Spleen (tissue), 11 donors: ENCODE results near the gene RPS6KA2. TPM values are rescaled to one million over a fixed set of nuclear protein-coding genes. Genes with fewer than 3 reads are reported as not detected.

ENCODE experiments used
- DNase-seq: peaks from one replicate; pipeline ENCODE4 v3.0.0-alpha.2; 2020
- H3K27ac ChIP-seq, 8 donors: fragments of 200-600 bp; sonication (generic) in 7 of 8; 1 replicate in 4 of 8; 2 replicates in 4 of 8; pipeline versions ENCODE4 v1.5.0 to v1.8.0; 2016 to 2021; ENCODE audit warnings: inconsistent platforms in 4 of 8, mild to moderate bottlenecking in 4 of 8, moderate library complexity in 1 of 8
- H3K27me3 ChIP-seq, 7 donors: fragments of 200-600 bp; sonication (generic) in 6 of 7; replicated peaks in 1 of 7; 1 replicate in 4 of 7; 2 replicates in 3 of 7; pipeline versions ENCODE4 v1.5.0 to v1.8.0; 2016 to 2021; ENCODE audit warnings: inconsistent platforms in 3 of 7, mild to moderate bottlenecking in 1 of 7
- H3K36me3 ChIP-seq, 6 donors: fragments of 200-600 bp; sonication (generic) in 5 of 6; 1 replicate in 4 of 6; 2 replicates in 2 of 6; pipeline versions ENCODE4 v1.5.0 to v1.8.0; 2016 to 2021; ENCODE audit warnings: inconsistent platforms in 2 of 6
- H3K4me1 ChIP-seq, 6 donors: fragments of 200-600 bp; sonication (generic) in 5 of 6; 1 replicate in 3 of 6; 2 replicates in 3 of 6; pipeline versions ENCODE4 v1.5.0 to v1.8.0; 2016 to 2021; ENCODE audit warnings: inconsistent platforms in 3 of 6
- H3K4me3 ChIP-seq, 8 donors: fragments of 200-600 bp; sonication (generic) in 7 of 8; 1 replicate in 4 of 8; 2 replicates in 4 of 8; pipeline versions ENCODE4 v1.5.0 to v1.8.0; 2016 to 2021; ENCODE audit warnings: inconsistent platforms in 4 of 8, mild to moderate bottlenecking in 4 of 8, moderate library complexity in 2 of 8
- H3K9me3 ChIP-seq, 8 donors: fragments of 200-600 bp; sonication (generic) in 7 of 8; 1 replicate in 4 of 8; 2 replicates in 4 of 8; pipeline versions ENCODE4 v1.5.0 to v1.8.0; 2016 to 2021; ENCODE audit warnings: inconsistent platforms in 4 of 8
- CTCF ChIP-seq, 11 experiments: fragments of 200-600 bp in 7 of 11; fragments of 450-650 bp in 4 of 11; sonication (generic) in 4 of 11; IDR thresholded peaks in 8 of 11; conservative IDR thresholded peaks in 3 of 11; 1 replicate in 7 of 11; 2 replicates in 4 of 11; pipeline versions ENCODE4 v1.4.0 to v1.8.0; 2016 to 2021; ENCODE audit warnings: antibody characterized with exemption in 11 of 11, inconsistent platforms in 4 of 11, mild to moderate bottlenecking in 1 of 11
- POLR2A ChIP-seq, 3 donors: fragments of 450-650 bp; IDR thresholded peaks; one replicate each; pipeline ENCODE4 v1.5.1; 2017; ENCODE audit warnings: antibody characterized with exemption in 3 of 3, mild to moderate bottlenecking in 1 of 3
- POLR2AphosphoS5 ChIP-seq, 3 donors: sonication (generic); formaldehyde crosslinking; IDR thresholded peaks; one replicate each; pipeline ENCODE4 v1.5.1; 2017; ENCODE audit warnings: antibody characterized with exemption in 3 of 3
- WGBS, 5 donors: extraction: QIAGEN DNeasy Blood & Tissue Kit in 3 of 5; methylation state at CpG; one replicate each; pipeline versions ENCODE4 v1.1.5 to v1.1.7; 2013 to 2018; 5-methylcytosine and 5-hydroxymethylcytosine counted together
- intact Hi-C: fragments of 100-400 bp; cut with DNase I; formaldehyde crosslinking; loops from one replicate; pipeline ENCODE4 v1.15.0; 2023; ENCODE audit warnings: low total_unique reads
- polyA plus RNA-seq, 3 donors: library from polyadenylated mRNA; stranded (reverse); fragments of 200-250 nt; gene quantifications; one replicate each; pipeline ENCODE4 v1.2.1, GENCODE V29; 2013
- total RNA-seq, 7 donors: library from RNA; depleted of rRNA in 3 of 7; stranded (reverse); fragments of >200 nt in 3 of 7; fragmentation: NEBNext Ultra II Directional in 4 of 7; extraction: Animal tissue kit (Norgen Biotek cat#: 25700) in 4 of 7; gene quantifications; one replicate each; pipeline versions ENCODE4 v1.1.0 to v1.2.1, GENCODE V29; 2016 to 2021
- donor health status: healthy with polysubstance abuse.
- donor health status: DM: no; HTN: no; CAD: no; lungs with moderate emphysema.
- donor health status: DM: no; HTN: no; CAD: no.
- donor health status: Bipolar disorder and iron deficiency.
- donor health status: healthy.
- donor health status: DM: no; HTN: no; CAD: no.
- donor health status: DM: yes; HTN: yes; CAD: no.

RPS6KA2 gene
- total and polyA plus RNA-seq, 10 donors = 7.6 to 123 (median 58.1) TPM

GRCh38 chr6:166578536-166579236 is 48.4 kb downstream of the RPS6KA2 start:
- peaks cover 0 to 4% (median 0%) of the 10 kb centered on the region in 6 donors for H3K36me3 ChIP-seq
- H3K27ac ChIP-seq = no peak overlapping the region
- H3K9me3 ChIP-seq = peaks cover 0 to 19% (median 13%) of the 10 kb centered on the region in 8 donors
- no peaks in the 10 kb centered on the region for H3K27me3 ChIP-seq
- no peak for DNase-seq
- no peak for TF ChIP-seq POLR2AphosphoS5 (IDR thresholded peaks at IDR 0.05)
- TF ChIP-seq POLR2A (IDR thresholded peaks at IDR 0.05) = no peak
- no peak for TF ChIP-seq CTCF (IDR thresholded peaks at IDR 0.05 in 8 of 11, conservative IDR thresholded peaks at IDR 0.05 in 3 of 11)
- 93 to 97% (median 95%) methylated on average over 15 of the region's 15 CpGs for WGBS, 5 donors
- no peak overlapping the region for H3K4me3 ChIP-seq
- H3K4me1 ChIP-seq = peaks cover 0 to 3% (median 0%) of the 10 kb centered on the region in 6 donors
- intact Hi-C loops = no loop called here

GRCh38 chr6:166575205-166575604 is 51.8 kb downstream of the RPS6KA2 start:
- H3K4me1 ChIP-seq = peaks cover 0 to 25% (median 11%) of the 10 kb centered on the region in 6 donors
- intact Hi-C loops = no loop called here
- no peak overlapping the region for H3K4me3 ChIP-seq
- TF ChIP-seq POLR2AphosphoS5 (IDR thresholded peaks at IDR 0.05) (peak in 2 of 3 donors; percentile 36 to 60), POLR2A (IDR thresholded peaks at IDR 0.05) (no peak), CTCF (IDR thresholded peaks at IDR 0.05 in 8 of 11, conservative IDR thresholded peaks at IDR 0.05 in 3 of 11) (no peak)
- DNase-seq = no peak
- peaks cover 0 to 4% (median 0%) of the 10 kb centered on the region in 6 donors for H3K36me3 ChIP-seq
- peak overlapping the region in 7 of 8 donors; percentile 50 to 69 (median 62) for H3K27ac ChIP-seq
- H3K27me3 ChIP-seq = no peaks in the 10 kb centered on the region
- WGBS, 5 donors = 70 to 92% (median 76%) methylated on average over 11 of the region's 11 CpGs
- H3K9me3 ChIP-seq = peaks cover 0 to 19% (median 13%) of the 10 kb centered on the region in 8 donors

GRCh38 chr6:166573511-166574216 is 53.4 kb downstream of the RPS6KA2 start:
- TF ChIP-seq CTCF (IDR thresholded peaks at IDR 0.05 in 8 of 11, conservative IDR thresholded peaks at IDR 0.05 in 3 of 11) (no peak), POLR2AphosphoS5 (IDR thresholded peaks at IDR 0.05) (no peak), POLR2A (IDR thresholded peaks at IDR 0.05) (no peak)
- H3K9me3 ChIP-seq = peaks cover 0 to 19% (median 13%) of the 10 kb centered on the region in 8 donors
- DNase-seq = no peak
- H3K27ac ChIP-seq = no peak overlapping the region
- H3K4me1 ChIP-seq = peaks cover 0 to 25% (median 11%) of the 10 kb centered on the region in 6 donors
- 82 to 86% (median 84%) methylated on average over 18 of the region's 18 CpGs for WGBS, 5 donors
- no peak overlapping the region for H3K4me3 ChIP-seq
- peaks cover 0 to 8% (median 0%) of the 10 kb centered on the region in 6 donors for H3K36me3 ChIP-seq
- intact Hi-C loops = no loop called here
- no peaks in the 10 kb centered on the region for H3K27me3 ChIP-seq
